BJ (cell line): ENCODE results near the gene TMEM169. TPM values are rescaled to one million over a fixed set of nuclear protein-coding genes. Genes with fewer than 3 reads are reported as not detected.
"Not testable (repeated sequence)": the region's sequence is repeated elsewhere in the genome, so short reads cannot be mapped to it uniquely, and the experiment has no call there.

ENCODE experiments used
- CTCF ChIA-PET: fragments of 350-600 bp; formaldehyde crosslinking; extraction: SDS; loops from one replicate; lab custom pipeline; 2021; ENCODE audit warnings: antibody characterized with exemption, inconsistent platforms; lab: Yijun Ruan, JAX
- POLR2A ChIA-PET: fragments of 300-600 bp; sonication (Branson Sonifier 250); formaldehyde crosslinking; extraction: SDS; loops from one replicate; lab custom pipeline; 2021; ENCODE audit warnings: antibody characterized with exemption; lab: Charles Lee
- DNase-seq: peaks from one replicate; pipeline ENCODE4 v3.0.0-alpha.2; 2011; ENCODE audit warnings: low read depth
- H3K27me3 ChIP-seq: 2 replicates; pipeline ENCODE4 v1.6.0; 2011; ENCODE audit warnings: low read length; ENCODE audit not compliant: control insufficient read depth, insufficient read depth
- H3K36me3 ChIP-seq: 2 replicates; pipeline ENCODE4 v1.5.1; 2011; ENCODE audit warnings: low read length; ENCODE audit not compliant: control insufficient read depth, insufficient read depth
- H3K4me3 ChIP-seq: 2 replicates; pipeline ENCODE4 v1.5.1; 2011; ENCODE audit warnings: low read depth, mild to moderate bottlenecking, control low read depth, low read length
- polyA plus RNA-seq: library from polyadenylated mRNA; depleted of rRNA; stranded (reverse); fragments of >200 nt; gene quantifications from 2 replicates; pipeline ENCODE4 v1.2.3, GENCODE V29; 2011
- TF ChIP-seq, protein P1 (sequence below): IDR thresholded peaks from 2 replicates; pipeline ENCODE4 v1.5.1; 2011; ENCODE audit warnings: low read depth, mild to moderate bottlenecking, control low read depth, inconsistent platforms, low read length, moderate library complexity; ENCODE audit not compliant: insufficient read depth

The TMEM169 gene
- polyA plus RNA-seq, 1 experiment: 0.10 TPM

DNA sequence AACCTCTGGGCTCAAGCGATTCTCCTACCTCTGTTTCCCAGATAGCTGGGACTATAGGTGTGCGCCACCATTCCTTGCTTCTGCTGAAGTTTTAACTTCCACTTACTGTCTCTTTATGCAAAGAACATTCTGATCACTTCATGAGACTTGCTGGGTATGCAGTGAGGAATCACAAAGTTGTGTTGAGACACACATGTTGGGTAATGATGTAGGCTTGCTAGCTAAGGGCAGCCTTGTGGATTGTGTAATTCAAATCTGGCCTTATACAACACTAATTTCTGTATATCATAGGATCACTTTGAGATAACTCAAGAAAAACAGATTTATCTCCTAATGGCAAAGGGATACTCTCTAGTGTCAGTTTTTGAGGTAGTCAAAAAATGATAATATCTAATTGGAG lies 51.7 kb downstream of the TMEM169 start:
- ChIA-PET CTCF (interaction anchor here (1.0 to 1.3 kb wide), 2 partner anchors 16 to 23 kb away, joined by 3 read pairs; no protein-coding TSS in a partner anchor), POLR2A (no interaction called here)
- Histone ChIP-seq H3K36me3 (peaks cover 14% of the 10 kb centered on the region), H3K4me3 (no peak overlapping the region), H3K27me3 (no peaks in the 10 kb centered on the region)
- TF ChIP-seq, protein P1, sequence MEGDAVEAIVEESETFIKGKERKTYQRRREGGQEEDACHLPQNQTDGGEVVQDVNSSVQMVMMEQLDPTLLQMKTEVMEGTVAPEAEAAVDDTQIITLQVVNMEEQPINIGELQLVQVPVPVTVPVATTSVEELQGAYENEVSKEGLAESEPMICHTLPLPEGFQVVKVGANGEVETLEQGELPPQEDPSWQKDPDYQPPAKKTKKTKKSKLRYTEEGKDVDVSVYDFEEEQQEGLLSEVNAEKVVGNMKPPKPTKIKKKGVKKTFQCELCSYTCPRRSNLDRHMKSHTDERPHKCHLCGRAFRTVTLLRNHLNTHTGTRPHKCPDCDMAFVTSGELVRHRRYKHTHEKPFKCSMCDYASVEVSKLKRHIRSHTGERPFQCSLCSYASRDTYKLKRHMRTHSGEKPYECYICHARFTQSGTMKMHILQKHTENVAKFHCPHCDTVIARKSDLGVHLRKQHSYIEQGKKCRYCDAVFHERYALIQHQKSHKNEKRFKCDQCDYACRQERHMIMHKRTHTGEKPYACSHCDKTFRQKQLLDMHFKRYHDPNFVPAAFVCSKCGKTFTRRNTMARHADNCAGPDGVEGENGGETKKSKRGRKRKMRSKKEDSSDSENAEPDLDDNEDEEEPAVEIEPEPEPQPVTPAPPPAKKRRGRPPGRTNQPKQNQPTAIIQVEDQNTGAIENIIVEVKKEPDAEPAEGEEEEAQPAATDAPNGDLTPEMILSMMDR: no peak
- DNase-seq: no peak

DNA sequence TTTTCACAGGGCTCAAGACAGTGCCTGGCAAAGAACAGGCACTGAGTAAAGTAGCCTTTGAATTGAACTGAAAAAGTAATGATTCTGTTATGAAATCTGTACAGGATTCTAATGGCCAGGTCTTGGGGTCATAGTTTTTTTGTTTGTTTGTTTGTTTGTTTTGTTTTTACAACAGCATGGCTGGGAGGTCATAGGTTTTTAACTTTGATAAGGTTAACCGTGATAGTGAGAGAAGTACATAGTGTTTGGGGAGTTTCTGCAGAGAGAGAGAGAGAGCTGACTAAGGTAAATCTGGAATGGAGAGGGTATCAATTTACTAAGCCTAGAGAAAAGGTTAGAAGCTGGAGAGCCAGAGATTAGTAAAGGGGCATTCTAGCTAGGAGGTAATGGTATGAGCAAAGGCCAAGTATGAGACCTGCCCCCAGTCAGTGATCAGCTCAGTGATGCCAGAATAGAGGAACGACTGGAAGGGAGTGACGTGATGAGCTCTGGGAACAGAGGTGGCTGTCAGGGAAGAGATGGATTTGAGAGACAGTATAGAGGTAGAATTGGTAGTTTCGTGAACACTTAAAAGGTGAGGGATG lies 53.3 kb downstream of the TMEM169 start:
- TF ChIP-seq, protein P1: no peak
- ChIA-PET CTCF (interaction anchor here (0.7 kb wide), 1 partner anchor 23 kb away, joined by 3 read pairs; no protein-coding TSS in a partner anchor), POLR2A (no interaction called here)
- Histone ChIP-seq H3K36me3 (peaks cover 15% of the 10 kb centered on the region), H3K27me3 (no peaks in the 10 kb centered on the region), H3K4me3 (no peak overlapping the region)
- no peak for DNase-seq

DNA sequence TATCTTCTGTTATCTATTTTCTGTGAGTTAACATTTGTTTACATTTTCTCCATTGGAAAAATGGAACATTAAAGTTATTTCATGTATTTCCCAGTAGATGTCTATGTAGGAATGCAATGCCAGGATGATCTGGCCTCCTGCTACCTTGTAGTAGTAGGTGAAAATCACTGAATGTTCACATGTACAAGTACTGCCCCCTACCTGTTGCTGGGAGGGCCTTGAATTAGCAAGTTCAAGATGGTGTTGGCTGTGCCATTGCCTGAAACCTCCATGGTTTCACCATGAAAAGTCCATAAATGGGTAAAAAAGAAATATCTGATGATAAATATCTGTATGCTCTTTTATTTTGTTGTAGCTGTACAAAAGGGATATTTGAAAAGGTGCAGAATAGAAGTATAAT lies 58.2 kb downstream of the TMEM169 start:
- ChIA-PET POLR2A (no interaction called here), CTCF (no interaction called here)
- peaks cover 14% of the 10 kb centered on the region for H3K36me3 ChIP-seq
- DNase-seq: no peak
- no peak overlapping the region for H3K4me3 ChIP-seq
- TF ChIP-seq, protein P1: peak; percentile 24; the same call in 1 of the 2 replicates
- H3K27me3 ChIP-seq: no peaks in the 10 kb centered on the region

DNA sequence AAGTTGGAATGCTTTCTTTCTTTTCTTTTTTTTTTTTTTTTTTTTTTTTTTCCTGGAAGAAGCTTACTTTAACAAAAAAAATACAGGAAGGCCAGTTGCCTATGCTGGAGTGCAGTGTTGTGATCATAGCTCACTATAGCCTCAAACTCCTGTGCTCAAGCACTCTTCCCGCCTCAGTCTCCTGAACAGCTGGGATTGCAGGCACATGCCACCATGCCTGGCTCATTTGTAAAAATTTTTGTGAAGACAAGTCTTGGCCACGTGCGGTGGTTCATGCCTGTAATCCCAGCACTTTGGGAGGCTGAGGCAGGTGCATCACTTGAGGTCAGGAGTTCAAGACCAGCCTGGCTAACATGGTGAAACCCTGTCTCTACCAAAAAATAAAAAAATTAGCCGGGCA lies 59.8 kb downstream of the TMEM169 start:
- H3K36me3 ChIP-seq: peaks cover 13% of the 10 kb centered on the region
- not testable (repeated sequence) for H3K4me3 ChIP-seq, DNase-seq, H3K27me3 ChIP-seq
- ChIA-PET POLR2A (interaction anchor here (0.6 to 0.8 kb wide), 3 partner anchors 161 to 456 kb away, joined by 3 to 12 read pairs (median 4); partner anchors contain the start of gene RPL37A), CTCF (interaction anchor here (2.0 to 2.2 kb wide), 2 partner anchors 11 to 16 kb away, joined by 5 read pairs; no protein-coding TSS in a partner anchor)

DNA sequence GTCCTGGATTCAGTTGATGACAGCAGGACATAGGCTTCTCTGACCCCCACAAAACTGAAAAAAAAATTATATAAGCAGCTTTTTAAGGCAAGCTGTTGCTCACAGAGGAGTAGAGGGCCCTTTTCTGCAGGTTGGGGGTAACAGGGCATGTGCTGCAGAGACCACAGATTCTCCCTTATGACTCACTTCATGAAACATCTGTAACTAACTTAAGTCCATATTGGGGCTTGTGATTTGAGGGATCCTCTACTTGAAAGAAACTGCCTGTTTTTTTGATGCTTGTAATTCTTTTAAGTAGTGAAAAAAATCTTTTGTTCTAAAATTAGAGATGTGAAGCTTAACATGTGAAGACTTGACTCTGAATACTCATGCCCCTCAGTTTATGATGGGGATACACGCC lies 60.8 kb downstream of the TMEM169 start:
- no peak overlapping the region for H3K4me3 ChIP-seq
- POLR2A ChIA-PET: interaction anchor here (1.0 kb wide), 1 partner anchor 28 kb away, joined by 3 read pairs; no protein-coding TSS in a partner anchor
- H3K27me3 ChIP-seq: no peaks in the 10 kb centered on the region
- CTCF ChIA-PET: interaction anchor here (0.6 to 2.2 kb wide), 6 partner anchors 12 to 509 kb away, joined by 3 to 5 read pairs (median 4); no protein-coding TSS in a partner anchor
- TF ChIP-seq, protein P1: no peak
- H3K36me3 ChIP-seq: peaks cover 18% of the 10 kb centered on the region
- peak; percentile 58 for DNase-seq
